Spleen (tissue), 13 donors: ENCODE measurements around the gene HNRNPA3. TPM values are rescaled to one million over a fixed set of nuclear protein-coding genes. Genes with fewer than 3 reads are reported as not detected.
A peak's percentile ranks its signal among the peaks of the same experiment; 100 is the strongest.

Experiments used
- DNase-seq: peaks from one replicate; pipeline ENCODE4 v3.0.0-alpha.2; 2020
- H3K27ac ChIP-seq, 8 donors: fragments of 200-600 bp; sonication (generic) in 7 of 8; 1 replicate in 4 of 8; 2 replicates in 4 of 8; pipeline versions ENCODE4 v1.5.0 to v1.8.0; 2016 to 2021; ENCODE audit warnings: inconsistent platforms in 4 of 8, mild to moderate bottlenecking in 4 of 8, moderate library complexity in 1 of 8
- H3K27me3 ChIP-seq, 7 donors: fragments of 200-600 bp; sonication (generic) in 6 of 7; replicated peaks in 1 of 7; 1 replicate in 4 of 7; 2 replicates in 3 of 7; pipeline versions ENCODE4 v1.5.0 to v1.8.0; 2016 to 2021; ENCODE audit warnings: inconsistent platforms in 3 of 7, mild to moderate bottlenecking in 1 of 7
- H3K36me3 ChIP-seq, 6 donors: fragments of 200-600 bp; sonication (generic) in 5 of 6; 1 replicate in 4 of 6; 2 replicates in 2 of 6; pipeline versions ENCODE4 v1.5.0 to v1.8.0; 2016 to 2021; ENCODE audit warnings: inconsistent platforms in 2 of 6
- H3K4me1 ChIP-seq, 6 donors: fragments of 200-600 bp; sonication (generic) in 5 of 6; 1 replicate in 3 of 6; 2 replicates in 3 of 6; pipeline versions ENCODE4 v1.5.0 to v1.8.0; 2016 to 2021; ENCODE audit warnings: inconsistent platforms in 3 of 6
- H3K4me3 ChIP-seq, 8 donors: fragments of 200-600 bp; sonication (generic) in 7 of 8; 1 replicate in 4 of 8; 2 replicates in 4 of 8; pipeline versions ENCODE4 v1.5.0 to v1.8.0; 2016 to 2021; ENCODE audit warnings: inconsistent platforms in 4 of 8, mild to moderate bottlenecking in 4 of 8, moderate library complexity in 2 of 8
- H3K9me3 ChIP-seq, 8 donors: fragments of 200-600 bp; sonication (generic) in 7 of 8; 1 replicate in 4 of 8; 2 replicates in 4 of 8; pipeline versions ENCODE4 v1.5.0 to v1.8.0; 2016 to 2021; ENCODE audit warnings: inconsistent platforms in 4 of 8
- POLR2A ChIP-seq, 3 donors: fragments of 450-650 bp; IDR thresholded peaks; one replicate each; pipeline ENCODE4 v1.5.1; 2017; ENCODE audit warnings: antibody characterized with exemption in 3 of 3, mild to moderate bottlenecking in 1 of 3
- POLR2AphosphoS5 ChIP-seq, 3 donors: sonication (generic); formaldehyde crosslinking; IDR thresholded peaks; one replicate each; pipeline ENCODE4 v1.5.1; 2017; ENCODE audit warnings: antibody characterized with exemption in 3 of 3
- WGBS, 5 donors: extraction: QIAGEN DNeasy Blood & Tissue Kit in 3 of 5; methylation state at CpG; one replicate each; pipeline versions ENCODE4 v1.1.5 to v1.1.7; 2013 to 2018; 5-methylcytosine and 5-hydroxymethylcytosine counted together
- intact Hi-C: fragments of 100-400 bp; cut with DNase I; formaldehyde crosslinking; loops from one replicate; pipeline ENCODE4 v1.15.0; 2023; ENCODE audit warnings: low total_unique reads
- long read RNA-seq, 2 donors: transcript quantifications; one replicate each; lab custom pipeline, GENCODE V29; 2026
- polyA plus RNA-seq, 3 donors: library from polyadenylated mRNA; stranded (reverse); fragments of 200-250 nt; gene quantifications; one replicate each; pipeline ENCODE4 v1.2.1, GENCODE V29; 2013
- total RNA-seq, 7 donors: library from RNA; depleted of rRNA in 3 of 7; stranded (reverse); fragments of >200 nt in 3 of 7; fragmentation: NEBNext Ultra II Directional in 4 of 7; extraction: Animal tissue kit (Norgen Biotek cat#: 25700) in 4 of 7; gene quantifications; one replicate each; pipeline versions ENCODE4 v1.1.0 to v1.2.1, GENCODE V29; 2016 to 2021
- TF ChIP-seq, protein P1 (sequence below), 11 experiments: fragments of 200-600 bp in 7 of 11; fragments of 450-650 bp in 4 of 11; sonication (generic) in 4 of 11; IDR thresholded peaks in 8 of 11; conservative IDR thresholded peaks in 3 of 11; 1 replicate in 7 of 11; 2 replicates in 4 of 11; pipeline versions ENCODE4 v1.4.0 to v1.8.0; 2016 to 2021; ENCODE audit warnings: antibody characterized with exemption in 11 of 11, inconsistent platforms in 4 of 11, mild to moderate bottlenecking in 1 of 11
- donor health status: healthy with polysubstance abuse.
- donor health status: DM: no; HTN: no; CAD: no; lungs with moderate emphysema.
- donor health status: DM: no; HTN: no; CAD: no.
- donor health status: Bipolar disorder and iron deficiency.
- donor health status: healthy.
- donor health status: DM: no; HTN: no; CAD: no.
- donor health status: DM: yes; HTN: yes; CAD: no.

Gene HNRNPA3
- 100 to 1,000 TPM in 5 of 7 donors, 10 to 100 TPM in 2; 79.8 to 213 (median 157) TPM for total RNA-seq
- 100 to 1,000 TPM; 144 to 179 (median 159) TPM for polyA plus RNA-seq
- long read RNA-seq, donor 1, full-length matches to known transcripts = 32 of 237 reads
- long read RNA-seq, donor 1, partial matches to known transcripts = 205 of 237 reads
- long read RNA-seq, donor 1, other reads (novel, unspliced or antisense) = 0 of 237 reads
- long read RNA-seq, donor 2, full-length matches to known transcripts = 11 of 202 reads
- long read RNA-seq, donor 2, partial matches to known transcripts = 152 of 202 reads
- long read RNA-seq, donor 2, other reads (novel, unspliced or antisense) = 39 of 202 reads

- peaks cover 0 to 34% (median 18%) of the 10 kb centered on the region in 6 donors for H3K36me3 ChIP-seq
- H3K27me3 ChIP-seq = no peaks in the 10 kb centered on the region
- TF ChIP-seq POLR2AphosphoS5 (IDR thresholded peaks at IDR 0.05) (peak; percentile 96 to 98 (median 98)), POLR2A (IDR thresholded peaks at IDR 0.05) (peak; percentile 8 to 94 (median 55))
- TF ChIP-seq, protein P1, sequence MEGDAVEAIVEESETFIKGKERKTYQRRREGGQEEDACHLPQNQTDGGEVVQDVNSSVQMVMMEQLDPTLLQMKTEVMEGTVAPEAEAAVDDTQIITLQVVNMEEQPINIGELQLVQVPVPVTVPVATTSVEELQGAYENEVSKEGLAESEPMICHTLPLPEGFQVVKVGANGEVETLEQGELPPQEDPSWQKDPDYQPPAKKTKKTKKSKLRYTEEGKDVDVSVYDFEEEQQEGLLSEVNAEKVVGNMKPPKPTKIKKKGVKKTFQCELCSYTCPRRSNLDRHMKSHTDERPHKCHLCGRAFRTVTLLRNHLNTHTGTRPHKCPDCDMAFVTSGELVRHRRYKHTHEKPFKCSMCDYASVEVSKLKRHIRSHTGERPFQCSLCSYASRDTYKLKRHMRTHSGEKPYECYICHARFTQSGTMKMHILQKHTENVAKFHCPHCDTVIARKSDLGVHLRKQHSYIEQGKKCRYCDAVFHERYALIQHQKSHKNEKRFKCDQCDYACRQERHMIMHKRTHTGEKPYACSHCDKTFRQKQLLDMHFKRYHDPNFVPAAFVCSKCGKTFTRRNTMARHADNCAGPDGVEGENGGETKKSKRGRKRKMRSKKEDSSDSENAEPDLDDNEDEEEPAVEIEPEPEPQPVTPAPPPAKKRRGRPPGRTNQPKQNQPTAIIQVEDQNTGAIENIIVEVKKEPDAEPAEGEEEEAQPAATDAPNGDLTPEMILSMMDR (IDR thresholded peaks at IDR 0.05 in 8 of 11, conservative IDR thresholded peaks at IDR 0.05 in 3 of 11) = peak in 5 of 11 experiments; percentile 15 to 47 (median 27)
- 0 to 8% (median 4%) methylated on average over 49 to 74 of the region's 74 CpGs for WGBS, 5 donors
- intact Hi-C loops = loop anchor here (5.0 kb wide), 1 partner anchor 50 kb away; the partner anchor contains the start of gene NFE2L2
- DNase-seq = peak; percentile 100
- H3K9me3 ChIP-seq = no peaks in the 10 kb centered on the region
- peak within 1 kb of the TSS; percentile 59 to 90 (median 68) for H3K4me3 ChIP-seq
- peak within 1 kb of the TSS; percentile 98 to 100 (median 99) for H3K27ac ChIP-seq
- peaks cover 28 to 57% (median 49%) of the 10 kb centered on the region in 6 donors for H3K4me1 ChIP-seq
These were observed at the start of gene HNRNPA3 for GRCh38 chr2:177212106-177212890. HNRNPA3 (plus strand) TSS chr2:177212794; CDS start chr2:177212800, 6 bp downstream.

DNA sequence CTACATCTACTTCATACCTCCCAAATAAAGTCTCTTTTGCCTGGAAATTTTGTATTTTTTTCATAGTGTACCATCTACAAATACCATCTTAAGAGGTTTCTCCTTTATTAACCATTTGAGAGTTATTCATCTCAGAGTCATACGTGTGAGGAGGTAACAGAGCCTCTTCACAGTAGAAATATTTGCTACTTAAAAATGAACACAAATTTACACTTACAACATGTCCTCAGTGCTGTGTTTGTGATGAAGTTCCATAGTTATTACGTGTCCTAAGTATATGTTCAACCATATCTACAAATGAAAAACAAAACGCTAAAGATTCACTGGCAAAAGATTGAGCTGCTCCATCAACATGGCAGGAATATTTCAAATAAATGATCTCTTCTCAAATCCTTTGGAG, 48.5 kb upstream of the HNRNPA3 start:
- Histone ChIP-seq H3K4me3 (peak overlapping the region in 1 of 8 donors; percentile 56), H3K4me1 (peaks cover 14 to 36% (median 25%) of the 10 kb centered on the region in 6 donors), H3K27ac (peak overlapping the region in 1 of 8 donors; percentile 88), H3K36me3 (no peaks in the 10 kb centered on the region), H3K27me3 (no peaks in the 10 kb centered on the region), H3K9me3 (no peaks in the 10 kb centered on the region)
- TF ChIP-seq POLR2AphosphoS5 (IDR thresholded peaks at IDR 0.05) (no peak), POLR2A (IDR thresholded peaks at IDR 0.05) (no peak)
- TF ChIP-seq, protein P1 (IDR thresholded peaks at IDR 0.05 in 8 of 11, conservative IDR thresholded peaks at IDR 0.05 in 3 of 11) = no peak
- DNase-seq = no peak
- intact Hi-C loops = loop anchor here (10.0 kb wide), 2 partner anchors 101 to 131 kb away; partner anchors contain the start of gene NFE2L2
- 12 to 39% (median 25%) methylated on average over 3 of the region's 3 CpGs for WGBS, 5 donors

- no peaks in the 10 kb centered on the region for H3K36me3 ChIP-seq
- DNase-seq = peak; percentile 90
- H3K4me1 ChIP-seq = peaks cover 14 to 36% (median 26%) of the 10 kb centered on the region in 6 donors
- intact Hi-C loops = loop anchor here (10.0 kb wide), 2 partner anchors 100 to 130 kb away; partner anchors contain the start of gene NFE2L2
- H3K9me3 ChIP-seq = no peaks in the 10 kb centered on the region
- H3K27ac ChIP-seq = peak overlapping the region; percentile 65 to 88 (median 86)
- no peaks in the 10 kb centered on the region for H3K27me3 ChIP-seq
- TF ChIP-seq, protein P1 (IDR thresholded peaks at IDR 0.05 in 8 of 11, conservative IDR thresholded peaks at IDR 0.05 in 3 of 11) = peak; percentile 90 to 100 (median 97)
- TF ChIP-seq POLR2AphosphoS5 (IDR thresholded peaks at IDR 0.05) = peak in 1 of 3 donors; percentile 48
- no peak for TF ChIP-seq POLR2A (IDR thresholded peaks at IDR 0.05)
- peak overlapping the region; percentile 2 to 56 (median 28) for H3K4me3 ChIP-seq
- WGBS, 5 donors = 0 to 2% (median 1%) methylated on average over 13 of the region's 13 CpGs
These were observed 48.0 kb upstream of the HNRNPA3 start for GRCh38 chr2:177164584-177165052.
